ENCODE measurements around the gene PRODH2.
"Not testable (repeated sequence)": the region's sequence is repeated elsewhere in the genome, so short reads cannot be mapped to it uniquely, and the experiment has no call there.

Gene PRODH2

DNA sequence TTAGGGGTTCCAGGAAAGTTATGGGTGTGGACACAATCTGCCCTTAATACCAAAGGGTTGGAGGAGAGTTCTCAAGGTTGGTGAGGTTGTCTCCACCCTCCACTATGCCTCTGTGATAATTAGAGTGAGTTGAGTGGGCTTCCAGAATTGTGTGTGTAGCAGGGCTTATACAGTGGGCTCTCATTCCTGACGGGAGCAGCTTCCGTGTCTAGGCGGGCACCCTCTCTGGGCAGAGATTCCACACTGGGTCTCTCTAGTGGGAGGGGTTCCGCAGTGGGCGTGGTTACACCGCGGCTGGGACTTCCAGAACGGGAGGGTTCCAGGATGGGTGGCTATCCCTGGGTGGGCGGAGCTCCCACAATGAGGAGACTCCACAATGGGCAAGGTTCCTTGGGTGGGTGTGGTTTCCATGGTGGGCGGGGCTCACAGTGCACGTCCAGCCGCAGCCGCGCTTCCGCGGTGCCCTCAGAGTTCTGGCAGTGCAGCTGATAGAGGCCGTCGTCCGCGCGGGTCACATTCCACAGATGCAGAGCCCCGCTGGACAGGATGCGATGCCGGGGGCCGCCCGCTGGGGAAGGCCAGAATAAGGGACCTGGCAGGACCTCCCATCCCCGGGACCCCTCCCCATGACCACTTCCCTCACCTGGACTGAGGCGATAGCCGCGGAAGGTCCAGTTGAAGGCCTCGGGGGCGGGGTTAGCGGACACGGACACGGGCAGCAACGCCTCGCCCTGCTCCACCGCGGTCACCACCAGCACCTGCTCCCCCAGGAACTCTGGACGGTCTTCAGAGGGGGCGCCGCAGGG, 31.2 kb upstream of the PRODH2 start:
- DNase-seq (ENCODE audit: extremely low read depth in 1 of 2, low read depth in 1 of 2), result no peak

- DNase-seq (ENCODE audit: extremely low read depth in 1 of 2, low read depth in 1 of 2), result no peak
Observed at GRCh38 chr19:35842666-35843272, 30.1 kb upstream of the PRODH2 start.

DNA sequence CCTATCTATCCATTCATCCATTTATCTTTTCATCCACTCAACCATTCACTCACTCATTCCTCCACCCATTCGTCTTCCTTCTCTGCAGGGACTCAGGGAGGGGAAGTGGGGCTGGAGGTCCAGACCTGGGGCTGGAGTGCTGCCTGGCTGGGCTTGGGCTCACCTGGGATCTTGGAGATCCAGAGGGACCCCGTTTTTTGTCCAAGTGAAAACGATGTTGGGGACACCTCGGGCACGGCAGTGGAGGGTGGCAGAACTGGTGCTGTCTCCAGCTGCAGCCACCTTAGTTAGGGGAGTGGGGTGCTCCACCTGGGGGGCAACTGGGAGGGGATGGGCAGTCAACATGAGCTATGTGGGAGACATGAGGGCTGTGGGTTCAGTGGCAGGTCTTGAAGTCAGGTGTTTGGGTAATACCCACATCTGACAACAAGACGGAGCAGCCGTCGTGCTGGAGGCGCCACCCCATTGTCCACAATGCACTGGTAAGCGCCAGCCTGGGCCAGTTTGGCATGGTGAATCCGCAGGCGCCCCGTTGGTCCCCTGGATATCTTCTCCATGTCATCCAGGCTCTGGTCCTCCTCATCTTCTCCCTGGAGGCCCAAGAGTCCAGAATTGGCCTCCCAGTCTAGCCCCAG, 29.4 kb upstream of the PRODH2 start:
- DNase-seq (ENCODE audit: extremely low read depth in 1 of 2, low read depth in 1 of 2), result no peak

- DNase-seq (ENCODE audit: extremely low read depth in 1 of 2, low read depth in 1 of 2), result not testable (repeated sequence)
Observed at GRCh38 chr19:35836096-35836495, 23.5 kb upstream of the PRODH2 start.

DNA sequence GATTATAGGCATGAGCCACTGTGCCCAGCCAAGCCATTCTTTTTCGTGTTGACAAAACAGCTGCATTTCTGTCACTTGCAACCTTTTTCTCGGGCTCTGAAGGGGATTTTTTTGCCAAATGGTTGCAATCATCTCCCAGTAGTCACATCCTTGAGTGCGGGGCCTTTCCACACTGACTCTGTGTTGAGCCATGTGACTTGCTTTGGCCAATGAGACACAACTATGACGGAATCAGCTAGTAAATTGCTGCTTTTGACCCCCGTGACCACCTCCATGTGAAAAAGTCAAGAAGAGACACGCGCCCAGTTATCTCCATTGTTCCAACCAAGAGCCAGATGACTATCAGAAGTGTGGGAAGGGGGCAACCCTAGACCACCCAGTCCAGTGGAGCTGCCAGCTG, 21.3 kb upstream of the PRODH2 start:
- no peak for DNase-seq (ENCODE audit: extremely low read depth in 1 of 2, low read depth in 1 of 2)

DNA sequence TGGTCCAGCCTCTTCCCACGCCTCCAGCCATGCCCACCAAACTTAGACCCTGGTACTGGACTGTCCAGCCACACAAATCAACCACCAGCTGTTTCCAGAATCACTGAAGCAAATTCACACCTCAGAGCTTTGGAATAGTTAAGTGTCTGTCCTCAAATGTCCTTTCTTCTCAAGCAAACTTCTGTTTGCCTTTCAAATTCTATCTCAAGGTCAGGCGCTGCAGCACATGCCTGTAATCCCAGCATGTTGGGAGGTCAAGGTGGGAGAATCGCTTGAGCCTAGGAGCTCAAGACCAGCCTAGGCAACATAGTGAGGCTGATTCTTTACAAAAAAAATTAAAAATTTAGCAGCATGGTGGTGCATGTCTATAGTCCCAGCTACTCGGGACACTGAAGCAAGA, 19.4 kb upstream of the PRODH2 start:
- no peak for DNase-seq (ENCODE audit: extremely low read depth in 1 of 2, low read depth in 1 of 2)

- no peak for DNase-seq (ENCODE audit: extremely low read depth in 1 of 2, low read depth in 1 of 2)
Observed at GRCh38 chr19:35830986-35831385, 18.3 kb upstream of the PRODH2 start.

- no peak for DNase-seq (ENCODE audit: extremely low read depth in 1 of 2, low read depth in 1 of 2)
Observed at GRCh38 chr19:35828692-35829301, 16.2 kb upstream of the PRODH2 start.

GRCh38 chr19:35824150-35824549, 11.5 kb upstream of the PRODH2 start:
- DNase-seq (ENCODE audit: extremely low read depth in 1 of 2, low read depth in 1 of 2), result no peak

DNA sequence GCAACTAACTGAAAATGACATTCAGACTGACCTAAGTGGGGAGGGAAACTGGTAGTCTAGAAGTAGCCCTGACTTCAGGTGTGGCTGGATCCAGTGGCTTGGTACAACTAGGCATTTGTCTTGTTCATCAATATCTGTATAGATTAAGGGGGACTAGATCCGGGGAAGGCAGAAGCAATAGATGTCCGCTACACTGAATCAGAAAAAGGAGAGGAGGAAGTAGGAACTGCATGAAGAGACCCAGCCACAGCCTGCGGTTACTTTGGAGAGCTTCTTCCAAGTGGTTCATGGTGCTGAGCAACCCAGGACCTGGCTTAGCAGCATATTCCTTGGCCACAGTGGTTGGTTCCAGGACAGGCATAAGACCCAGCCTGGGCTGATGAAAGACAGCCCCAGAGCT, 9.9 kb upstream of the PRODH2 start:
- no peak for DNase-seq (ENCODE audit: extremely low read depth in 1 of 2, low read depth in 1 of 2)

DNA sequence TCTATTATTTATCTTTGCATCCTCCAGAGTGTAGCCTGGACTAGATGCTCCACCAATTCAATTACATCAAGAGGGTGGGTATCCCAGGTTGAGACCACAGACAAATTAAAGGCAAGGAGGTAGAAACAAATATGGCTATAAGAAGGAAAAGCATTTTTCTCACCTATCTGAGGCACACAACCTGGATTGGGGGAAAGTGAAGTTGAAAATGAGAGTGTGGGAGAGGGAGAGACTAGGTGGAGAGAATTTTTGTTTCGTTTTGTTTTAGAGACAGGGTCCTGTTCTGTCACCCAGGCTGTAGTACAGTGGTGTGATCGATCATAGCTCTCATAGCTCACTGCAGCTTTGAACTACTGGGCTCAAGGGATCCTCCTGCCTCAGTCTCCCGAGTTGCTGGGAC, 5.8 kb upstream of the PRODH2 start:
- DNase-seq (ENCODE audit: extremely low read depth in 1 of 2, low read depth in 1 of 2), result no peak

DNA sequence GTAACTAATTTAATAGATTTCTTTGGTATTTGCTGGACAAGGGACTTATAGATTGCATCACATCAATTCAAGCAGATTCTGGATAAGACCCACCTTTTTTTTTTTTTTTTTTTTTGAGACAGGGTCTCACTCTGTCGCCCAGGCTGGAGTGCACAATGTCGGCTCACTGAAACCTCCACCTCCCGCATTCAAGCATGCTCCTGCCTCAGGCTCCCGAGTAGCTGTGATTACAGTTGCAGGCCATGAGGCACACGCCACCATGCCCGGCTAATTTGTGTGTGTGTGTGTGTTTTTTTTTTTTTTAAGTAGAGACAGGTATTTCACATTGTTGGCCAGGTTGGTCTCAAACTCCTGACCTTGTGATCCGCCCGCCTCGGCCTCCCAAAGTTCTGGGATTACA, 4.2 kb upstream of the PRODH2 start:
- DNase-seq (ENCODE audit: extremely low read depth in 1 of 2, low read depth in 1 of 2), result no peak

DNA sequence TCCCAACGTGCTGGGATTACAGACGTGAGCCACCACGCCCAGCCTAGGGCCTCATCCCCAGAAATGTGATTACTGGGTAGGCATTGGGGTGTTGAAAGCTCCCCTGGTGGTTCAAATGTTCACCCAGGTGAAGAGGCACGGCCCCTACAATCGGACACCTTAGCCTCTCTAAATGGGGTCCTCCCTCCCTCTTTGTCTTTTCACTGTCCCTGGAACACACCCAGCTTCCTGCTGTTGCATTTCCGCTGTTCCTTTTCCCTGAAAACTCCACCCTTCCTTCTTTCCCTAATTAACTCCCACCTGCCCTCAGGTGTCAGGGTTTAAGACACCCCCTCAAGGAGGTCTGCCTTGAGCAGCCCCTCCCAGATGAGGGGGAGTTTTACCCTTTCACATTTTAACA, 3.6 kb upstream of the PRODH2 start:
- DNase-seq (ENCODE audit: extremely low read depth in 1 of 2, low read depth in 1 of 2), result no peak

DNA sequence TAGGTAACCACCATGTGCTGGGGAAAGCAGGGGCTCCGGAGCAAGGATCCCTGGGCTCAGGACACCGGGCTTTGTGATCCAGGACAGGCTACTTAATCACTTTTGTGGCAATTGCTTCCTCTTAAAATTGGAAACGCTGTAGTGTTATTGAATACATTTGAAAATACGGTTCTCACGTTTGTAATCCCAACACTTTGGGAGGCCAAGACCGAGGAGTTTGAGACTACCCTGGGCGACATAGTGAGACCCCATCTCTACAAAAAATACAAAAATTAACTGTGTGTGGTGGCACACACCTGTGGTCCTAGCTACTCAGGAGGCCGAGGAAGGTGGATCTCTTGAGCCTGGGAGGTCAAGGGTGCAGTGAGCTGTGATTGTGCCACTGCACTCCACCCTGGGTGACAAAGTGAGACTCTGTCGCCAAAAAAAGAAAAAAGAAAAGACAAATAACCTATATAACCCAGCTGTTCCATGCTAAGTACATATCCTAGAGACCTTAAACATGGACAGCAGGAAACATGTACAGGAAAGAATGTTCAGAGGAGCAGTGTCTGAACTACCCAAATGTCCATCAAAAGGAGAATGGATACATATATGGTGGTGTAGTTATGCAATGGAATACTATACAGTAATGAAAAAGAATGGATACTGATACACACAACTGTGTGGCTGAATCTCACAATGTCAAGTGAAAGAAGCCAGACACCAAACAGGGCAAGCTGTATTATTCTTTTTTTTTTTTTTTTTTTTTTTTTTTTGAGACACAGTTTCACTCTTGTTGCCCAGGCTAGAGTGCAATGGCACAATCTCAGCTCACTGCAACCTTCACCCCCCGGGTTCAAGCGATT, 622 bp upstream of the PRODH2 start:
- no peak for DNase-seq (ENCODE audit: extremely low read depth in 1 of 2, low read depth in 1 of 2)

- no peak for DNase-seq (ENCODE audit: extremely low read depth in 1 of 2, low read depth in 1 of 2)
Observed at GRCh38 chr19:35811317-35812219, 1.1 kb downstream of the PRODH2 start.

DNA sequence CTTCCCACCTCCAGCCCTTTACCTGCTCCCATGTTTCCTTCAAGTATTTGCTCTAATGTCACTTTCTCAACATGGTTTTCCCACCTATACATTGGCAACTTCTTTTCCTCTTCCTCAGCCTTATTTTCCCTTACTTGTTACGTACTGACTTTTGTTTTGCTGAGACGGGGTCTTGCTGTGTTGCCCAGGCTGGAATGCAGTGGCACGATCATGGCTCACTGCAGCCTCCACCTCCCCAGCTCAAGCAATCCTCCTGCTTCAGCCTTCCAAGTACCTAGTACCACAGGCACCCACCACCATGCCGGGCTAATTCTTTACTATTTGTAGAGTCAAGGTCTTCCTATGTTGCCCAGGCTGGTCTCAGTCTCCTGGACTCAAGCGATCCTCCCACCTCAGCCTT, 5.0 kb downstream of the PRODH2 start:
- DNase-seq (ENCODE audit: extremely low read depth in 1 of 2, low read depth in 1 of 2), result no peak

DNA sequence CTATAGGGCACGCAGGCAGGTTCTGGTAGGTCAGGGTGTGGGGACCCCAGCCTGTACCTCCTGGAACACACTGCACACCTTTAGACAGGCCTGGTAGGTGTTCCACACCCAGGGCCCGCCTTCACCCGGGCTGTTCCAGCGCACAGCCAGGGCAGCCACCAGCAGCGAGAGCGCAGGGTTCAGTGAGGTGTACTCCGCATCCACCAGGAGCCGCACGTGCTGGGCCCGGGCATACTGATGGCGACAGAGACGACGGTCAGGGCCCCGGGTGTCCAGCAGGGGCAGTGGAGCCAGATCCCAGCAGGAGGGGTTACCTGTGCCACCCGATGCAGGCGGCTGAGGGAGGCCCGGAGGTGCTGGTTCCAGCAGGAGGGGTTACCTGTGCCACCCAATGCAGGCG, 6.0 kb downstream of the PRODH2 start:
- no peak for DNase-seq (ENCODE audit: extremely low read depth in 1 of 2, low read depth in 1 of 2)

- DNase-seq (ENCODE audit: extremely low read depth in 1 of 2, low read depth in 1 of 2), result no peak
Observed at GRCh38 chr19:35805526-35806102, 7.0 kb downstream of the PRODH2 start.

- no peak for DNase-seq (ENCODE audit: extremely low read depth in 1 of 2, low read depth in 1 of 2)
Observed at GRCh38 chr19:35801828-35802227, 10.8 kb downstream of the PRODH2 start.

GRCh38 chr19:35797663-35798062, 15.0 kb downstream of the PRODH2 start:
- DNase-seq (ENCODE audit: extremely low read depth in 1 of 2, low read depth in 1 of 2), result no peak

Measured in stimulated activated CD8-positive, alpha-beta memory T cell treated with anti-CD3 and anti-CD28 coated beads, Interleukin-7, amount 100 ng/mL, for 48 hours (primary cell).